Globus pallidus (tissue), 1 donor: ENCODE results near the gene RBBP8NL.

Experiments
- DNase-seq: peaks from one replicate; pipeline ENCODE4 v3.0.0-alpha.2; 2015; ENCODE audit warnings: low spot score

The RBBP8NL gene

GRCh38 chr20:62427172-62428001 lies at the start of gene RBBP8NL:
RBBP8NL (minus strand) TSS chr20:62427539; CDS start chr20:62419647, 7,892 bp downstream.
- DNase-seq = no peak

GRCh38 chr20:62476056-62476838 lies 48.9 kb upstream of the RBBP8NL start:
- DNase-seq = no peak

DNA sequence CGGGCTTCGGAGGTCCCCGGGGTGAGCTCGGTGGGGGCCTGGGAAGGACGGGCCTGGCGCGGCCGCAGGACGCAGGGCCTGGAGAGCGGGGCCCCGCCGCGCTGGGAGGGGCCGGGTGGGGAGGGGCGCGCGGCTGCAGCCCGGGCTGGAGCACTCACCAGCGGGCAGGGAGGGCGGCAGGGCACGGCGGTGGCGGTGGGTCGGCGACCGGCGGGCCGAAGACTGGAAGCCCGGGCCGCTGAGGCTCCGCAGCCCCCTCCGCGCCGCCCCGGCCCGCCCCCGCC lies 48.4 kb upstream of the RBBP8NL start, which contains the start of gene GATA5:
Gene GATA5 (minus strand): TSS at position 224 of the 284 bp plus-strand sequence. CDS start 474 bp downstream, outside the sequence.
- no peak for DNase-seq

DNA sequence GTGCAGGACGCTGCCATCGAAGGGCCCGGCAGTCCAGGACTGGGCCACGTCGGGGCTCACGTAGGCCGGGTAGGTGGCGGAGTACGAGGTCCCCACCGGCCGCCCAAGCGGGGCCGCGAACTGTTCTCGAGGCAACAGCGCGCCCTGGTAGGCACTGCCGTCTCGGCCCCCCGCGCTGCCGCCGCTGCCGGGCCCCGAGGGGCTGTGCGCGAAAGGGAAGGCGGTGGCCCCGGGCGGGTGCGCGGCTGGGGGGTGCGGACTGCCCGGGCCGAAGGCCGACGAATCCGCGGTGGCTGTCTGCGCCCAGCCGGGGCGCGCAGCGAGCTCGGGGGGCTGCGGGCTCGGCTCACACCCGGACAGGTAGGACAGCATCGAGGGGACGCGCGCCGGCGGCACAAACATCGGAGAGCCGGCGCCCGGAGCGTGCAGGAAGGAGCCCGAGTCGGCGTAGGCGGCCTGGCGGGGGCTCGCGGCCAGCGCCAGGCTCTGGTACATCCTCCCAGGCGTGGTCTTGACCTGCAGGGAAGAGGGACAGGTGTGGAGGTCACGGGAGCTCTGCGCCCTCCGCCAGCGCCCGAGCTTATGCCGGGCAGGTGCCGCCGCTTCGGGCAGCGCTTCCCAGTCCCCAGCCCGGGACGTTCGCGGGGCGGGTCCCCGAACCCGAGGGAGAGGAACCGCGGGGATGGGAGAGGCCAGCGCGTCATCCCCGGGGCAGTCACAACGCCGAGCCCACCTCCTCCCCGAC lies 47.9 kb upstream of the RBBP8NL start:
- no peak for DNase-seq

GRCh38 chr20:62474604-62475026 lies 47.3 kb upstream of the RBBP8NL start:
- DNase-seq = no peak

DNA sequence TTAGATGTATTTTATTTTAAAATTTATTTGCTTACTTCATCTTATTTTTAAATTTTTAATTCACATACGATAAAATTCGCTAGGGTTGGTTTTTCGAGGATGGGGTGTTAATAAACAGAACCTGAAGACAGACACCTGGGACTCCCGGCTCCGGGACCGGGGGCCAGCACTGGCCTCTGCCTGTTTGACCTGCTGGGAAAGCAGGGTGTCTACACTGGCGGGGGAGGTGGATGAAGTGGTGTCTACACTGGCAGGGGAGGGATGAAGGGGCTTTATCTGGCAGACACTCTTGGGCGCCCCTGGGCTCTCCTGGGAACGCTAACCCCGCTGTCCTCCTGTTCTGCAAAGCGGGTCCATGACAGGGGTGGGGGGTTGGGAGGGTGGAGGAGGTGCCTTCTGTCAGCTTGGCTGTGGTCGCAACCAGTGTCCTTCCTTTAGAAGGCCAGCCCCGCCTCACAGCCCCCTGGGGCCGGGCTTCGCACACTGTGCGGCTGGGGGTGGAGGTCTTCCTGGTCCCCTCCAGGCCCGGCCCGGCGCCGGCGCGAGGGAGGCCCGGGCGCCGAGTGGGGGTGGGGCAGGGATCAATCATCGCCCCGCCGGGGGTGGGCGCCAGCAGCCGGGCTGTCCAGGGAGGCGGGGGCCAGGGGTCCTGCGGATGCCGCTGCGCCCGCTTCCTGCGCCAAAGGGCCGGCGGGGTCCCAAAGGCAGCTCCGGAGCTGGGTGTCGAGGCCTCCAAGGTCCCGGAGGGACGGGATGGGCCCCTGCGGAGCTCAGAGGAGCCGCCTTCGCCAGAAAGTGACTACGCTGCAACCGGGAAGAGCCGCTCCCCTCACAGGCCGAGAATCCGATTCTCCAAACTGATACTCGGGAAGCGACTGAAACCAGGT lies 46.6 kb upstream of the RBBP8NL start:
- no peak for DNase-seq

GRCh38 chr20:62472941-62473585 lies 45.7 kb upstream of the RBBP8NL start:
- no peak for DNase-seq

DNA sequence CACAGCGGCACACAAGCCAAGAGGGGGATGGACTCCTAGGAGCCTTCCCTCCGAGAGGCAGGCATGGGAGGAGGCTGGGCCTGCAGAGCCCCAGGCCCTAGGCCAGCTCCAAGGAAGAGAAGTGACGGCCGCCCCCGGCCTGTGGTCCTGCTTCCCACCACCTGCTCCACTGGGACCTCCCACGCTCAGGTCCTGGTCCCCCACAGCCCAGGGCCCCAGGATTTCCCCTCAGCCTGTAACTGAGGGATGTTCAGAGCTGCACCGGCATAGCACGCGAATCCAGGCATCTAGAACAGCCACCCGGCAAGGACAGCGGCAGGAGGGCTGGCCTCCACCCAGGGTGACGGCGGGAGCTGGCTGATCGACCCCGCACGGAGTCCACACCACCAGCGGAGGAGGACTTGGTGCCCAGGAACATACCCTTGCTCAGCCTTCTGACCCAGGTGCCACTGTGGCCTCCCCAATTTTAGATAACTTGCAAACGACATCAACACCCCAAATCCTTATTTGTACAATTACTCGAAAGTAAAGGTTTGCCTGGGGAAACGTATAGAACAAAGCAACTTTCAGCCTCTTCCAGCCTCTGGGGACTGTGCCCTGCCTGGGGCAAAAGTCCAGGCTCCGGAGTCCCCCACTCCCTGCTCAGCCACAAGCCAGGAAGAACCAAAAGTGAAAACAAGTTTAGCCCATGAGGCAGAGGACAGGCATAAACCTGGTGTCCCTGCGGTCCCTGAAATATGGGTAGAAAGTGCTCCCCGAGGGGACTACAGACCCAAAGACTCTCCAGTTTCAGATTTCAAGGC lies 45.0 kb upstream of the RBBP8NL start:
- DNase-seq = no peak

DNA sequence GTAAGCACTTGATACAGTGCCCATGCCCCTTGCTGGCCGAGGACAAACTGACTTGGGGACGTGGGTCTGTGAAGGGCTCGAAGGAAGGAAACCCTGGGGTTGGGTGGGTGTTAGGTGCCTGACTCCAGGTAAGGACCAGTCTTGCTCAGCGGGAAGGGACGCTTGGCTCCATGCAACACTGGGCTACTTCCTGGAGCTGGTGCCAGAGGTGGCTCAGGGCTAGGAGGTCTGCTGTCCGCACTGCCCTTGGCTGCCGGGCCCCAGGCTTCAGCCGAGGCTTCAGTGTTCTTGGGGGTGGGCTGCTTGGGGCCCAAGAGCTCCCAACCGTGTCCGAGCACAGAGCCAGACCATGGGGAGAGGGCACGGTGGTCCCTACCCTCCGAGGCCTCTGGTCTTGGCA lies 43.1 kb upstream of the RBBP8NL start:
- DNase-seq = no peak

DNA sequence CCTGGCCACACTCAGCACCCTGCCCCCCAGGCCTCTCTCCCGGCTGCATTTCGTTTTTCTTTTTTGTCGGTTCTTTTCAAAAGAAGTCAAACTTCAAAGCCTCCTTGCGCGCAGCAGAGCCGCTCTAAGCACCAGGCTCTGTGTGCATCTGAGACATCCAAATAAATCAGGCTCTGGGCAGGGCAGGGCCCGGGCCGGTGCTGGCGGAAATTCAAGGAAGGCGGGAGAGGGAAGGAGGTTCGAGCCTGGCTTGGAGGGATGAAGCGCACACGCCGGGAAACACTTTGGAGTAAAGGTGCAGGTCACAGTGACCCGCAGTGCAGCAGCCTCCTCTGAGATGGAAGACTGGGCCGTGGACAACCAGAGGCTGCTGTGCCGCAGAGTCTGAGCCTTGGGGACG lies 42.7 kb upstream of the RBBP8NL start:
- no peak for DNase-seq

GRCh38 chr20:62469352-62469751 lies 42.0 kb upstream of the RBBP8NL start:
- no peak for DNase-seq

- DNase-seq = no peak
These were observed 39.6 kb upstream of the RBBP8NL start for GRCh38 chr20:62466806-62467537.

- no peak for DNase-seq
These were observed 38.9 kb upstream of the RBBP8NL start for GRCh38 chr20:62466072-62466760.

GRCh38 chr20:62464990-62465389 lies 37.7 kb upstream of the RBBP8NL start:
- DNase-seq = no peak

DNA sequence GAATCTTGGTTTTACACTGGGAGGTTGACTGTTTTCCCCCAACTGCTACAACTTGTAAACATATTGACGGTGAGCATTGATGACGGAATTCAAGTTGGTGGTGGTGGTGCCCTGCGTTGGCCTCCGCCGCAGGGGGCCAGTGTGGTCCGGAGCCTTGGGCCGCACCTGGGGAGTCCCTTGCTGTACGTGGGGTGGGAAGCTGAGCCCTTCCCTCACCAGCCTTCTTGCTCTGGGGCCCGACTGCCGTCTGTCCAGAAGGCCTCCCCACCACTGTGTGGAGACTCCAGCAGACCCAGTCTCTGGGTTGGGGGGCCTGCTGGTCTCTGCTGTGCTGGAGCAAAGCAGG lies 37.1 kb upstream of the RBBP8NL start:
- no peak for DNase-seq

- no peak for DNase-seq
These were observed 36.5 kb upstream of the RBBP8NL start for GRCh38 chr20:62463651-62464424.

GRCh38 chr20:62462976-62463592 lies 35.7 kb upstream of the RBBP8NL start:
- no peak for DNase-seq

- DNase-seq = no peak
These were observed 34.5 kb upstream of the RBBP8NL start for GRCh38 chr20:62461834-62462233.
